Measurements from ENCODE around the gene F2R. TPM values are rescaled to one million over a fixed set of nuclear protein-coding genes. Genes with fewer than 3 reads are reported as not detected.

Gene F2R
- 10 to 100 TPM in 2 of 4 donors, 1 to 10 TPM in 2; 5.8 to 11.3 (median 9.5) TPM for total RNA-seq

DNA sequence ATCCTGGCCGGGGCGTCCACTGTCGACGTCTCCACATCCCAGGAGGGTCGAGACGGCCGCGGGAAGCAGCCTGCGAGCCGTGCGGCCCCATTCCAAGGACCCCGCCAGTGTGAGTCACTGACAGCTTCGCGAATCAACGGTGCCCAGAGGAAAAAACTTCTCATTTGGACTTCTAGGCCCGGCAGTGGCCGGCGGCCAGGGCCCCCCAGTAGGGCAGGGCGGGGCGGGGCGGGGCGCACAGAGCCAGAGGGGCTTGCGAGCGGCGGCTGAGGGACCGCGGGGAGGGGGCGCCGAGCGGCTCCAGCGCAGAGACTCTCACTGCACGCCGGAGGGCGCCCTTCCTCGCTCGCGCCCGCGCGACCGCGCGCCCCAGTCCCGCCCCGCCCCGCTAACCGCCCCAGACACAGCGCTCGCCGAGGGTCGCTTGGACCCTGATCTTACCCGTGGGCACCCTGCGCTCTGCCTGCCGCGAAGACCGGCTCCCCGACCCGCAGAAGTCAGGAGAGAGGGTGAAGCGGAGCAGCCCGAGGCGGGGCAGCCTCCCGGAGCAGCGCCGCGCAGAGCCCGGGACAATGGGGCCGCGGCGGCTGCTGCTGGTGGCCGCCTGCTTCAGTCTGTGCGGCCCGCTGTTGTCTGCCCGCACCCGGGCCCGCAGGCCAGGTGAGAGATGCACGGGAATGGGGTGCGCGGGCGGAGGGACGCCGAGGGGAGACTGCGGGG is at the start of gene F2R:
Gene F2R (plus strand): TSS at position 391 of the 720 bp plus-strand sequence. CDS start 182 bp downstream, at position 573.
- TF ChIP-seq, protein P1, sequence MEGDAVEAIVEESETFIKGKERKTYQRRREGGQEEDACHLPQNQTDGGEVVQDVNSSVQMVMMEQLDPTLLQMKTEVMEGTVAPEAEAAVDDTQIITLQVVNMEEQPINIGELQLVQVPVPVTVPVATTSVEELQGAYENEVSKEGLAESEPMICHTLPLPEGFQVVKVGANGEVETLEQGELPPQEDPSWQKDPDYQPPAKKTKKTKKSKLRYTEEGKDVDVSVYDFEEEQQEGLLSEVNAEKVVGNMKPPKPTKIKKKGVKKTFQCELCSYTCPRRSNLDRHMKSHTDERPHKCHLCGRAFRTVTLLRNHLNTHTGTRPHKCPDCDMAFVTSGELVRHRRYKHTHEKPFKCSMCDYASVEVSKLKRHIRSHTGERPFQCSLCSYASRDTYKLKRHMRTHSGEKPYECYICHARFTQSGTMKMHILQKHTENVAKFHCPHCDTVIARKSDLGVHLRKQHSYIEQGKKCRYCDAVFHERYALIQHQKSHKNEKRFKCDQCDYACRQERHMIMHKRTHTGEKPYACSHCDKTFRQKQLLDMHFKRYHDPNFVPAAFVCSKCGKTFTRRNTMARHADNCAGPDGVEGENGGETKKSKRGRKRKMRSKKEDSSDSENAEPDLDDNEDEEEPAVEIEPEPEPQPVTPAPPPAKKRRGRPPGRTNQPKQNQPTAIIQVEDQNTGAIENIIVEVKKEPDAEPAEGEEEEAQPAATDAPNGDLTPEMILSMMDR (IDR thresholded peaks at IDR 0.05): peak in 1 of 3 donors; percentile 7
- DNase-seq (ENCODE audit: low spot score) (no peak), ATAC-seq (ENCODE audit: low FRiP score) (peak; percentile 67)

DNA sequence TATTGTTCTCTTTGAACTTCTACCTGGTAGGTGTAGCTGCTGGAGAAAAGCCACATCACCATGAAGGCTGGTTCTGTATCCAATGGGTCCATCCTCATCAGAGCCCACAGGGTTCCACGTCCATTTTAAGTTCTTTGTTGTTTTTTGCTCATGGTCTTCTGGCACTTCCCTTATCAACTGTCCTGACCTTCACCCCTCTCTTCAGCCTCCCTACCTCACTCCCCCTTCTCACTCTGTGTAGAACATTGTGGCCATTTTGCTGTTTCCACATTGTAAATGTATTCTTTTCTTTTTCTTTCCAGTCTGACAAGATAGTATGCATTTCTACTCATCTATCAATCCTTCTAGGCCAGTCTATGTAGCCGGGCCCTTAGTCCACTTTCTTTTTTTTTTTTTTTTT is 48.4 kb upstream of the F2R start:
- DNase-seq (ENCODE audit: low spot score) (no peak), ATAC-seq (ENCODE audit: low FRiP score) (no peak)
- TF ChIP-seq, protein P1 (IDR thresholded peaks at IDR 0.05): no peak

DNA sequence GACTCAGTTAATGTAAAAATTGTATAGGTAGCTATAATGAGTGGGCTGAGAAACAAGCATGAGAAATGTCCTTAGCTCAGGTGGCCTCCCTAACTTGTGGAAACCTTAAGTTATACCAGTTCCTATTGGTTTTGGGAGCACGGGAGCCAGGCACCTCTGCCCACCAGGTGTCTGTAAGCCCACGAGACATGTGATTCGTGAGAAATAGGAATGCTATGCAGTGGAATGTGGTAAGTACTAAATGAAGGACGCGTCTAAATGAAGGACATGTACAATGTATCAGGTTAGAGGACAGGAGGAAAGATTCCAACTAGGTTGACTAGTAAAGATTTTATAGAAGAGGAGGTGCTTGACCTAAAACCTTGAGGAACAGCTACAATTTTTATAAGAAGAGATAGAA is 46.7 kb upstream of the F2R start:
- TF ChIP-seq, protein P1 (IDR thresholded peaks at IDR 0.05): no peak
- no peak for DNase-seq (ENCODE audit: low spot score)
- ATAC-seq (ENCODE audit: low FRiP score): no peak

DNA sequence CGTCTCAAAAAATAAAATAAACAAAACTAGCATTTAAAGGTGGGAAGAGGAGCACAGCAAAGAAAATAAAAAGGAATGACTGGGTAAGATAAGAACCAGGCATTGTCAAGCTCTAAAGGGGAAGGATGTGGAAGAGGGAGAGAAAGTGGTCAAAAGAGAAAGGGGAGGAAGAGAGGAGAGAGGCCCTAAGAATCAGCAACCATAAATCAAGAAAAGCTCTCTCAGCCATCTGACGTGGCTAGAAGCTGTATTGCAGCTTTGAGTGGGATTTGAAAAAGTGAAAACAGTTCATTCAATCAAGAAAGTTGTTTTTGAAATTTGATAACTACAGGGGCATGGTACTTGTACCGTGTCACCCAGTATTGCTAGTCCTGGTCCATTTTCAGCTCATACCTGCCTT is 45.4 kb upstream of the F2R start:
- no peak for ATAC-seq (ENCODE audit: low FRiP score)
- TF ChIP-seq, protein P1 (IDR thresholded peaks at IDR 0.05): no peak
- no peak for DNase-seq (ENCODE audit: low spot score)

DNA sequence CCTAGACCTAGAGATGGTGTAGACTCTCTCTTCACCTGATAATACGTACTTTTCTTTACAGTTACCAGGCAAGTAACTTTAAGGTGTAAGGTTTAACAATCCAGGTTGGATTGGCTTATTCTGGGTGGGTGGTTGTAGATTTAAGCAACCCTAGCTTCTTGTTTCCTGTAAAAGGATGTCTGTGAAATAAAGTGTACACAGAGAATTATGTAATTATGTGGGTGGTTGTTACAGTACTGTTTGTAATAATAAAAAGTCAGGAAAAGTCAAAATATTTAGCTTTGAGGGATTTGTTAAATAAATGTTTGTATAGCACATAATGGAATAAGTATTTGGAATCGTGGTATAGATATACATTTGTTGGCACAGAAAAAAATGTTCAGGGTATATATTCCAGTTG is 43.7 kb upstream of the F2R start:
- DNase-seq (ENCODE audit: low spot score) (no peak), ATAC-seq (ENCODE audit: low FRiP score) (no peak)
- TF ChIP-seq, protein P1 (IDR thresholded peaks at IDR 0.05): no peak

DNA sequence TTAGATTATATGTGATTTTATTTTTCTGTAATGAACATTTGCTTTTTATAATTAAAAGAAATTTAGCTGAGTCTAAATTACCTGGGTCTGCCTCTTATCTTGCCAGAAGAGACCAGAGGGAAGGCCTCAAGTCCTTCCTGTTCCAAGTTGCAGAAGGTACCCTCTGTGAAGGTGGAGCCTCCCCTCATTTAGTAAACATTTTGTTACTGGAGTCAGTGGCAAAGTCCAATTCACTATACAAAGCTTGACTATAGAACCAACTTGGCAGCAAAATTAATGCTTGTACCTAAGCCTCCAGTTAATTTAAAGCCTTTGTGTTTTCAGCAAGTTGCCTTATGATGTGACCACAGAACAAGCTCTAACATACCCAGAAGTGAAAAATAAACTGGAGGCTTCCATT is 42.8 kb upstream of the F2R start:
- TF ChIP-seq, protein P1 (IDR thresholded peaks at IDR 0.05): no peak
- DNase-seq (ENCODE audit: low spot score) (no peak), ATAC-seq (ENCODE audit: low FRiP score) (no peak)
